Astrocyte of the spinal cord (primary cell): ENCODE measurements around the gene RPS21.
"Not testable (repeated sequence)": the region's sequence is repeated elsewhere in the genome, so short reads cannot be mapped to it uniquely, and the experiment has no call there.

Source experiments
- DNase-seq: peaks from one replicate; pipeline ENCODE4 v3.0.0; 2011; ENCODE audit warnings: low read depth, low spot score
- H3K4me3 ChIP-seq: 2 replicates; pipeline ENCODE4 v1.5.1; 2011; ENCODE audit warnings: low read depth, mild to moderate bottlenecking, low read length, moderate library complexity
- CTCF ChIP-seq: IDR thresholded peaks from 2 replicates; pipeline ENCODE4 v1.5.1; 2012; ENCODE audit warnings: low read depth, mild to moderate bottlenecking, low read length, inconsistent platforms
- in situ Hi-C: cut with HindIII; loops from 2 replicates; pipeline ENCODE4 v1.10.0; 2017; ENCODE audit warnings: low sequenced_read_pairs

RPS21 gene

GRCh38 chr20:62421716-62421990, 34.8 kb downstream of the RPS21 start:
- in situ Hi-C loops, result no loop called here
- DNase-seq, result no peak
- no peak for TF ChIP-seq CTCF
- H3K4me3 ChIP-seq, result no peak overlapping the region

- in situ Hi-C loops, result no loop called here
- DNase-seq, result no peak
- H3K4me3 ChIP-seq, result no peak overlapping the region
- no peak for TF ChIP-seq CTCF
Observed at GRCh38 chr20:62422636-62423325, 35.9 kb downstream of the RPS21 start.

GRCh38 chr20:62423326-62423706, 36.4 kb downstream of the RPS21 start:
- H3K4me3 ChIP-seq, result no peak overlapping the region

GRCh38 chr20:62424249-62425107, 37.6 kb downstream of the RPS21 start:
- H3K4me3 ChIP-seq, result no peak overlapping the region
- no peak for TF ChIP-seq CTCF
- DNase-seq, result no peak
- in situ Hi-C loops, result no loop called here

More at GRCh38 chr20:62423326-62423706, 36.4 kb downstream of the RPS21 start:
- in situ Hi-C loops, result no loop called here
- no peak for TF ChIP-seq CTCF
- DNase-seq, result no peak

GRCh38 chr20:62425281-62426058, 38.6 kb downstream of the RPS21 start:
- H3K4me3 ChIP-seq, result no peak overlapping the region
- in situ Hi-C loops, result no loop called here
- no peak for TF ChIP-seq CTCF
- DNase-seq, result no peak

- in situ Hi-C loops, DNase-seq, H3K4me3 ChIP-seq: not testable (repeated sequence)
Observed at GRCh38 chr20:62426059-62426348, 39.1 kb downstream of the RPS21 start.

- no peak for TF ChIP-seq CTCF
- no peak overlapping the region for H3K4me3 ChIP-seq
- in situ Hi-C loops, result no loop called here
Observed at GRCh38 chr20:62426699-62427131, 39.8 kb downstream of the RPS21 start.

More at GRCh38 chr20:62426699-62427131, 39.8 kb downstream of the RPS21 start:
- no peak for DNase-seq
